ENCODE data around the gene CD1B.
"Not testable (repeated sequence)": the region's sequence is repeated elsewhere in the genome, so short reads cannot be mapped to it uniquely, and the experiment has no call there.

CD1B gene

DNA sequence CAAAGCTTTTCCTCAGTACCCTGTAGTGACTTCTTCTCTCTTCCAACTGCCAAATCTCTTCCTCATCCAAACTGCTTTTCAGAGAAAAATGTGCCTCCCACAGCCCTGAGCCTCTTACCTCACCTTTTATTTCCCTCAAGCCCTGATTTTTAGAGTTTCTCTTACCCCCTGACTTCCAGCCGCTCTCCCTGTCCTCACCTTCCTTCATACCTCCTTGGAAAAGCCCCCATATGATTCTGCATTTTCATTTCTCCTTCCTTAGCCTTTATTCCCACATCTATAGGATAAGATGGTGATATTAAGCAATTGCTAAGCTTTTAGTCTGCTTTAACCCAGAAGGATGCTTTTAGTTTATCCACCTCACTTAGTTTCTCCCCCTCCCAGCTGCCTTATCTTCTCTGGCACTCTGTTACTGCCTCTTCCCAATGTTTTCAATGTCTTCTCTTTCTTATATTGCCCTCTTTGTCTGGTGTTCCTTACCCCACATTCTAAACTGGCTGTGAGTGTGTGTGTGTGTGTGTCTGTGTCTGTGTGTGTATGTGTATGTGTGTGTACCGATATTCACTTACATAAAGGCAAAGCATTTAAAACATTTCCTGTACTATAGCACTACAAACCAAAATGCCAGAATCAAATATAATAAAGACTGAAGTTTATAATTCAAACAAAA is at the start of gene CD1B:
Gene CD1B (minus strand): TSS at position 51 of the 670 bp plus-strand sequence. CDS start 108 bp downstream, outside the sequence.
- DNase-seq = no peak

DNA sequence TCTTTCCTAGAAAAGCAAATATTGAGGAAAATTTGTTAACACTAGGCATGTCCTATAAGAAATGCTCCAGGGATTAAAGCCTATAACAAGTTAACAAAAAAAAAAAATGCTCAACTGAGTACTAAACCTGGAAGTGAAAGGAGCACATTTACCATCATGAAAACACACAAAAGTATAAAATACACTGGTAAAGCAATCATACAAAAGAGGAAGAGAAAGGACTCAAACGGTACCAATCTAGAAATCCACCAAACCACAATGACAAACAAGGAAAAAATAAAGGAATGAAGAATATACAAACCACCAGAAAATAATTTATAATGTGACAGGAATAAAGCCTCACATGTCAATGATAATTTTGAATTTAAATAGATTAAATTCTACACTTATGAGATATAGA is 43.5 kb upstream of the CD1B start:
- DNase-seq = no peak

DNA sequence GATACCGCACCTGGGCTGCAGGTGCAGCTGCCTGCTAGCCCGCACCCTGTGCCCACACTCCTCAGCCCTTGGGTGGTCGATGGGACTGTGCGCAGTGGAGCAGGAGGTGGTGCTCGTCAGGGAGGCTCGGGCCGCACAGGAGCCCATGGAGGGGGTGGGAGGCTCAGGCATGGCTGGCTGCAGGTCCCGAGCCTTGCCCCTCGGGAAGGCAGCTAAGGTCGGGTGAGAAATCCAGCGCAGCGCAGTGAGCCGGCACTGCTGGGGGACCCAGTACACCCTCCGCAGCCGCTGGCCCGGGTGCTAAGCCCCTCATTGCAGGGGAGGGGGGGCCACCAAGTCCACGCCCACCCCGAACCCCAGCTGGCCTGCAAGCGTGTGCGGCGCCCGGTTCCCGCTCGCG is 42.8 kb upstream of the CD1B start:
- not testable (repeated sequence) for DNase-seq

DNA sequence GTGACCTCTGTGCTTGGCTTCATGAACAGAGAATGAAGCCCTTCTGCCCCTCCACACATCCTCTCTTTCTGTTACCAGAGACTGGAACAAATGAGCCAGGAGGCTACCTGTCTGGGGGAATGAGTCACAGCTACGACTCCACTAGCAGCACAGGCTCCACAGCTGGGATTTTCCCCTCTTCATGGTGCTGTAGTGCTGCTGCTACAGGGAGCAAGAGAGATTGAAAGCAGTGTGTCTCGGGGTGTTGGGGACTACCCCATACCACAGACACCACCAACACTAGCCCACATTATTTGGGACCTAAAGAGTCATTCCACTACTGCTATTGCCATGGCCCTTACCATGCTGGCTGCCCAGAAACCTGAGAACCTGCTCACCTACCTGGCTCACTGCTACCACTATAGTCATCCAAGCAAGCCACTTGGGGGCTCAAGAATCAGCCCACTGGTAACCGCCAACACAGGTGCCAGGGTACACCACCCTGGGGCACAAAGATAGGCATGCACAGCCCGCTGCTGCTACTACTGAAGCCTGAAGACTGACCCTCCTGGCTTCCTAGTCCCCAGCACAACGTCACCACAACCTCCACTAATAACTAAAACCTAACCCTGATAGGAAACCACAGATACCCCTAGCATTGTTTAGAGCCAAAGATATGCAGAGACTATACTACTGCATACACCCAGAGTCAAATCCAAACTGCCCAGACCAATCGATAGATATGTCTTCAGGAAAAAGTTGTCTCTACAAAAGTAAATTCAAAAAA is 40.0 kb upstream of the CD1B start:
- DNase-seq = no peak

DNA sequence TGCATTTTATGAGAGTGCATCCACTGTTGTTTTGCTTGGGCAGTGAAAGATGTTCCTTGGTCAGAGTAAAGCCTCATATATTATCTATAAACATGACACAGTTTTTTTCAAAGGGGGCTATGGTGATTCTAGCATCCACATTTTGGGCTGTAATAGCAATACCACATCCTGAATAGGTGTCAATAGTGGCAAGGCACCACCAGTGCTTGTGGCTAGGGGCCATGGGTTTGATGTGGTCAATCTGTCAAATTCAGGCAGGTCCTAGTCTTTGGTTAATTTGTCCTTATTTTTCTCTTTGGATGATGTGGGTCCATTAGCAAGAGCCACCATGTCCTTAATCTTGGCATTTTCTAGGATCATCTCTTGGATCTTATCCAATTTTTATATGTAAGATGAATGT is 35.5 kb upstream of the CD1B start:
- no peak for DNase-seq

DNA sequence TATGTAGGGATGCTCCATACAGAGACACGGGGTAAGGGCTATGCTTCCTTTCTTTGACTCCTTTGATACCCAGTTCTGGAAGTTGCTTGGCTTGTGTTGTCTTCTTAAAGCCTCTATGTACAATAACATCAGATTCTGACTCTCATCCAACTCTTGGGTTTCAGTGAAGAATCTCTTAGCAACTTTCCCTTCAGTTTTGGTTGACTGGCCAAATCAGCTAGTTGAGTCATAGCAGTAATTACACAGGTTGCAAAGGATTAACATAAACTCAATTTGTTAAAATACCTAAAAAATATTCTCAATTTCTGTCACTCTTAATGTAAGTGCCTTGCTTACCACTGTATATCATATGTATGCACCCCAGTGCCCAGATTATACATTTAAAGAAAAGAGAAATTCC is 31.6 kb upstream of the CD1B start:
- no peak for DNase-seq

DNA sequence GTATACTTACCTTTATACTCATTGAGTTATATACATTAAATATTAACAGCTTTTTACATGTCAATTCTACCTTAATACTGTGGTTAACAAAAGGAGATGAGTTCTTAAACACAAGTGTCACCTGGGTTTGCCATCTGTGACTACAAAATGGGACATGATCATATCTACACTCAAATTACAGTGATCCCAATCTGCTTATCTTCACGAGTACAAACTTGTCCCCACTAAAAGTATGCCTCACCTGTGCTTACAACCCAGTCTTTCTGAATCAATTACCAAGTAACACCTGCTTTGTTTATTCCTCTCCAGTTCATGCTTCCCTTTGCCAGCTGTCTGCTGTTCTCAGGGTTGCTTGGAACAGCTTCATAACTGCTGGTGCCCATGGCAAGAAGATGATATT is 31.2 kb upstream of the CD1B start:
- DNase-seq = no peak

DNA sequence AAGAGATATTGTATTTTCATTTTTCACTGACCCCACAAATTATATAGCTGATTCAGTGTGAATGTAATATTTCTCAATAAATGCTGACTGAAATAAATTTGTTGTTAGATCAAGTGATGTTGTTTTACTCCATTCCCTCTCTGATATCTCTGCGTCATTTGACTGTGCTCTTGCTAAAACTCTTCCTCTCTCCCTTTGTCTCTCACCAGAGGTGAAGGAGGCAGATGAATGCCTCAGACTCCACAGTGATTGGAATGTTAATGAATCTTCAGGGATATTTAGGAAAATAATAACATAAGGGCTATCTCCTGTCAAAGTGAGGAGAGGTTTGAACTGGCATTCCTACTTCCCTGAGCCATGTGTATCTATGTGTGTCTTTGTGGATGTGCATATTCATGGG is 26.1 kb upstream of the CD1B start:
- no peak for DNase-seq

DNA sequence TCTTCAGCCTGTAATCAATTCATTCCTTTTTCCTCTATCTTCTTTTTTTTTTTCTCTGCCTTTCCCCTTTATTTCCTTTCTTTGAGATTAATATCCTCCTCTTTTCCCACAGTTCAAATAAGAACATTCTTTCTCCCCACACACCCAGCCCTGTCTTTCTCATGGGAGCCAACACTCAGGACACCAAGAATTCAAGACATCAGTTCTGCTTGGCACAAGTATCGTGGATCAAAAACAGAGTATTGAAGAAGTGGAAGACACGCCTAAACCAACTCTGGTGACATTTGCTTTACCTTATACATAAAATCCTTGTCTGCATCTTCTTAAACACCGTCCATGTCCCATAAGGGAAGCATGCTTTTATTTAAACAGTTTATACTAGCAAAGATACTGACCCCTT is 25.3 kb upstream of the CD1B start:
- no peak for DNase-seq

DNA sequence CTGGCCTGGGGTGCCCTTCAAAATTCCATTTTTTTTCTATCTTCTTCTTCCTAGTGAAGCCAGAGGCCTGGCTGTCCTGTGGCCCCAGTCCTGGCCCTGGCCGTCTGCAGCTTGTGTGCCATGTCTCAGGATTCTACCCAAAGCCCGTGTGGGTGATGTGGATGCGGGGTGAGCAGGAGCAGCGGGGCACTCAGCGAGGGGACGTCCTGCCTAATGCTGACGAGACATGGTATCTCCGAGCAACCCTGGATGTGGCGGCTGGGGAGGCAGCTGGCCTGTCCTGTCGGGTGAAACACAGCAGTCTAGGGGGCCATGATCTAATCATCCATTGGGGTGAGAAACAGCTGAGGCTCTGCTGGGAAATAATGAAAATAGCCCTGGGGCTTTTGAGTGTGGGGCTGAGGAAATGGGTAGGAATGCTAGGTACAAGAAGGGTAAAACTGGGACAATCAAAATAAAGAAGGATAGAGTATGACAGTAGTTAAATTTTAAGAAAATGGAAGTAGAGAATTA is 24.5 kb upstream of the CD1B start:
- DNase-seq = no peak

DNA sequence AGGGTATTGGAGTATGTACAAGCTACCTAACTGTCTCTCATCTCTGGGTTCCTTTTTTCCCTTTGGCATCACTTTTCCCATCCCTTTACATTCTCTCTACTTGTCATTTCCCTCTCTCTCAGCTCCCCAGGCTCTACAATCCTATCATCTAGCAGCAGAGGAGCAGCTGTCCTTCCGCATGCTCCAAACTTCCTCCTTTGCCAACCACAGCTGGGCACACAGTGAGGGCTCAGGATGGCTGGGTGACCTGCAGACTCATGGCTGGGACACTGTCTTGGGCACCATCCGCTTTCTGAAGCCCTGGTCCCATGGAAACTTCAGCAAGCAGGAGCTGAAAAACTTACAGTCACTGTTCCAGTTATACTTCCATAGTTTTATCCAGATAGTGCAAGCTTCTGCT is 22.9 kb upstream of the CD1B start:
- DNase-seq = no peak

DNA sequence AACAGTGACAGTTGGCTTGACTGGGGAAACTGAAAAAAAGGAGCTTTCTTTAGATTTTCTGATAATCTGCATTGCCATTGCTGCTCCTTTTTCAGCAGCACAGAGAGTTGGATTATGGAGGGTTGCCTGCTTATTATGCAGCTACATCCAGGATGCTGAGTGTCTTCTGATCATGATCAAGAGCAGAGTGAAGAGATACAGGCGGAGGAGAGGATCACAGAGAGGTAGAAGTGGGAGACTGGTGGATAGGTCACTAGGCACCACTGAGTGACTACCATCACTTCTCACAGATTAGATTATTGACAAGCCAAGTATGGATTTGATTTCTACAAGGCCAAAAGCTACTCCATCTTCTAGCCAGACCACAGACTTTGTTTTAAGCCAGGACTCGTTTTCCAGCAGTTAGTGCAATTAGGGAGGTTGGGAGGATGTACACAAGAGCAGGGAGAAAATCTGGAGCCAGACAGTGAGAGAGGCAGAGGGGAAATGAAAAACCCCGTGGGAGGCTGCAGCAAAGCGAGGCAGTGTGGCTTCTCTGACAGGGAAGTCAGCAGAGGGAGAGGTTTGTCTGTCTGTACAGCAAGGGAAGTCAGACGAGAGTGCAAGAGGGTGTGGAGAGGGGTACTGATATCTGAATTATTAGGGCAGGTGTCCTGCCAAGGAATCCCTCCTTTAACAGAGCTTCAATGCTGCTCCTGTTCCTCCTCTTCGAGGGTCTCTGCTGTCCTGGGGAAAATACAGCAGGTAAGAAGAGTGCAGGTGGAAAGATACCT is 22.2 kb upstream of the CD1B start, which contains the start of gene CD1E:
Gene CD1E (plus strand): TSS at position 592 of the 773 bp plus-strand sequence. CDS start 95 bp downstream, at position 687.
- no peak for DNase-seq

DNA sequence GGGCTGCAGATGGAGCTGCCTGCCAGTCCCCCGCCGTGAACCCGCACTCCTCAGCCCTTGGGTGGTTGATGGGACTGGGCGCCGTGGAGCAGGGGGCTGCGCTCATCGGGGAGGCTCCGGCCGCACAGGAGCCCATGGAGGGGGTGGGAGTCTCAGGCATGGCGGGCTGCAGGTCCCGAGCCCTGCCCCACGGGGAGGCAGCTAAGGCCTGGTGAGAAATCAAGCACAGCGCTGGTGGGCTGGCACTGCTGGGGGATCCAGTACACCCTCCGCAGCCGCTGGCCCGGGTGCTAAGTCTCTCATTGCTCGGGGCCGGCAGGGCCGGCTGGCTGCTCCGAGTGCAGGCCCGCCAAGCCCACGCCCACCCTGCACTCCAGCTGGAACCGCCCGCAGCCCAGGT is 17.6 kb upstream of the CD1B start:
- not testable (repeated sequence) for DNase-seq

DNA sequence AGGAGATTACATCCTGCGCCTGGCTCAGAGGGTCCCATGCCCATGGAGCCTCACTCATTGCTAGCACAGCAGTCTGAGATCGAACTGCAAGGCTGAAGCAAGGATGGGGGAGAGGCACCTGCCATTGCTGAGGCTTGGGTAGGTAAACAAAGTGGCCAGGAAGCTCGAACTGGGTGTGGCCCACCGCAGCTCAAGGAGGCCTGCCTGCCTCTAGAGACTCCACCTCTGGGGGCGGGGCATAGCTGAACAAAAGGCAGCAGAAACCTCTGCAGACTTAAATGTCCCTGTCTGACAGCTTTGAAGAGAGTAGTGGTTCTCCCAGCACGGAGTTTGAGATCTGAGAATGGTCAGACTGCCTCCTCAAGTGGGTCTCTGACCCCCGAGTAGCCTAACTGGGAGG is 5.1 kb upstream of the CD1B start:
- not testable (repeated sequence) for DNase-seq

DNA sequence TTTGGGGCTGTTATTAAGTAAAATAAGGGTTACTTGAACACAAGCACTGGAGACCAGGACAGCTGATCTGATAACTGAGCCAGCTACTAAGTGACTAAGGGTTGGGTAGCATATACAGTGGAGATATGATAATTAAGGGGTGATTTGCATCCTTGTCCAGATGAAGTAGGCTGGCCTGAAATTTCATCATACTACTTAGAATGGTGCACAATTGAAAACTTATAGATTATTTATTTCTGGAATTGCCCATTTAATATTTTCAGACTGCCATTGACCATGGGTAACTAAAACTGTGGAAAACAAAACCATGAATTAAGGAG is 3.8 kb upstream of the CD1B start:
- DNase-seq = no peak

DNA sequence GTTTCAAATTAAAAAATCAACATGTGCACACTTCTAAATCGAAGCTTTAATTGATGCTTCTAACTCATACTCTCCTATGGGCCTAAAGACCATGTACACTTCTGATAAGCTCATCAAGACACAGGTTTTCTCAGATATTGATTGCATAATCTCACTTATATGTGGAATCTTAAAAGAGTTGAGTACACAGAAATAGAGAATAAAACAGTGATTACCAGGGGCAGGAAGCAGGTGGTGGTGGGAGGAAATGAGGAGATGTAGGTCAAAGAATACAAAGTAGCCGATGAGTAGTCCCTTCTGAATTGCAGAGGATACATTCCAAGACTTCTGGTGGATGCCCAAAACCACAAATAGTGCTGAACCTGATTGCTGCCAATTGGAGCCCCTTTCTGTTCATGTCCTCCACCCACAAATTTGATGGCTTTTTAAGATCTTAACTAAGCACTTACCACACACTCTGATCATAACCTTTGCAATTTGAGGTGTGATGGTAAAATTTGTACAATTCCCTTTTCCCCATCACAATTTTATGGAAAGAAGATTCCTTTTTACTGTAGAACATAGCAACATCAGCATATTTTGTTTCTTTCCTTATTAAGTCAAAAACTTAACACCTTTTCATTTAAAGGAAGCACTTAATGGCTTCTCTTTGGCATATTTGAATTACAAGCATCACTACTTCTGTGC is 3.3 kb upstream of the CD1B start:
- DNase-seq = no peak

DNA sequence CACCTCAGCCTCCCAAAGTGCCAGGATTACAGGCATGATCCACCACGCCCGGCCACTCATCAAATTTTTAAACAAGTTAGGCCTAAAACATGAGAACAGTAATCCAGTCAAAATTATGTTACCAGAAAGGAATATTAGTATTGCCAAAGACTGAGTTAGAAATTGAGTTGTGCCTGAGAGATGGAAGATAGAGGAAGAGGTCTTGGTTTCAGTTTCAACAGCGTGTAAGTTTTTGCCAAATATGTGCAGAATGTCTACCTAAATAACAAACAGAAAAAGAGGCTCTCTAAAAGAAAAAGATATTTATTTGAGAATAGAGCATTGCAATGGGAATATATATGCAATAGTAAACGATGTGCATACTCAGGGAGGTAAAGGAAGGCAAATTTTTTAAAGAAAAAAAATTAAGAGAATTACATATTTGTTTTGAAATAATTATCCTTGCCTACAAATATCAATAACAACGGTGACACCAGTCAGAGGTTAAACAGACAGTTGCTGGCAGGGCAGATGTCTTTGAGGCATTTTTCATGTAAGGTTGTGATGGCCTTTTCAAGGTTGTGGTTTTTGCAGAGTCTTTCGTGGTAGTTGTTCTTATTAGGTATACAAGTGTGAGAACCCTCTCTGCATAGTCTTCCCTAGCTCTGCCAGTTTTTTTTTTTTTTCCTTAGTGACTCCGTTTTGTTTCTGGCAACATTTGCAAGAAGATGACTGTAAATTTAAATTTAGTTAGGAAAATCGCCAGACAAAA is 2.2 kb upstream of the CD1B start:
- no peak for DNase-seq

DNA sequence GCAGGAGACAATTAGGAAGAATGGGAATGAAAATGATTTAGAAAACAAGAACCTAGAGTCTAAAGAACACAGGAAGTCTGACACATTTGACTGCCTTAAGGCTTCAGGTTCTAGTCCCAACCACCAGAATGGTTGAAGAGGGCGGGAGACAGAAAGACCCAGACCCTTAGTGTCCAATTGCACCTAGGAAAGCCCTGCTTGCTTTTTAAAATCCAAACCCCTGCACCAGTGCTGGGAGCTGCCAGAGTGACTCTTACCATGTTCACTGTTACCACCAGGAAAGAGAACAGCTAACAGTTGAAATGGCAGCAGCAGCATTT is 265 bp downstream of the CD1B start:
- no peak for DNase-seq

DNA sequence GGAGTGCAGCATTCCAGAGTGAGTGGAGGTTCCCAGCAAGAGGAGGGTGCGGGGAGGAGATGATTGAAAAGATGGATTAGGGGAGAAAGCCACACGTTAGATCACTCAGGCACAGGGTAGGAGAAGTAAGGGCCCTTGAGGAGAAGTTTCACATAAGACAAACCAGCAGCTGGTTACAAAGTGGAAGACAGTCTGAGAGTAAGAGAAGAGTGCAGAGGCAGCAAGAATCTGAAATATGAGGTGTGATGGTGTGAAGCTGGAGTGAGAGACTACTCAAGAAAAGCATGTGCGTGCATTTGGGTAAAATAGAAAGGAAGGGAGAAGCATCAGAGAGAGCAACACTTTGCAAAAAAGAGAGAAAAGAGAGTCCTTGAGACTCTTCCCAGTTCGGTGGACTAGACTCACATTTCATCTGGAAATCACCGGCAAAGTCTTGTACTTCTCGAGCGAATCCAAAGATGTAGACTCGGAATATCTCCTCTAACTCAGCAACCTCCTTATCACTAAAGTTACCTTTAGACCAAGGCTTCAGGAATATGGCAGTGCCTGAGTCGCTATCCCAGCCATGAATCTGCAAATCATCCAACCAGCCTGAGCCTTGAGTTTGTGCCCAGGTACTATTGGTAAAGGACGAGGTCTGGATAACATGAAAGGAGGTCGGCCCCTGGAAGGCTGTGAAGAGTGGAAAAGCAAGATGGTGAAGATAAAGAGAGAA is 783 bp downstream of the CD1B start:
- no peak for DNase-seq

DNA sequence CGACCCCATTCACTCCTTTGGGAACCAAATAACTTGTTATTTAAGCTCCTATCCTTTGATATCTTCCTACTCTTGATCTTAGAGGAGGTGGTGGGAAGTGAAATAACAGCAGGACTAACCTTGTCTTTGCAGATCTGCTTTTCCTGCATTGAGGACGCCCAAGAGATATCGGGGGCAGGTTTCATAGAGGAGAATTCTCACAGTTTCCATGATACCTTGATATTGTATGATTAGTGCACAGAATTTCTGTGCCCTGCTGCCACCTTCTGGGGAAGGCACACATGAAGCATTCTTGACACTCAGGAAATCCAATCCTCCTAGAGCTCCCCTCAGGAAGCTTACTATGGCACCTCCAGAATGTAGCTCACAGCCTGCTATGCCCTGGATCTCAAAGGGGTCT is 1.6 kb downstream of the CD1B start:
- no peak for DNase-seq

DNA sequence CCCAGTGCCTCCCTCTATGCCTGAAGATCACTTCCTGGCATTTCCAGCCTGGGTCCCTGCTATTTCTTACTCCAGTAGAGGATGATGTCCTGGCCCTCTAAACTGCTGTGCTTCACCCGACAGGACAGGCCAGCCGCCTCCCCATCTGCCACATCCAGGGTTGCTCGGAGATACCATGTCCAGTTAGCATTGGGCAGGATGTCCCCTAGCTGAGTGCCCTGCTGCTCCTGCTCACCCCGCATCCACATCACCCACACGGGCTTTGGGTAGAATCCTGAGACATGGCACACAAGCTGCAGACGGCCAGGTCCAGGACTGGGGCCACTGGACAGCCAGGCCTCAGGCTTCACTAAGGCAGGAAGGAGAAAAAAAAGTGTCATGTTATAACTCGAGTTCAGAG is 2.0 kb downstream of the CD1B start:
- no peak for DNase-seq

DNA sequence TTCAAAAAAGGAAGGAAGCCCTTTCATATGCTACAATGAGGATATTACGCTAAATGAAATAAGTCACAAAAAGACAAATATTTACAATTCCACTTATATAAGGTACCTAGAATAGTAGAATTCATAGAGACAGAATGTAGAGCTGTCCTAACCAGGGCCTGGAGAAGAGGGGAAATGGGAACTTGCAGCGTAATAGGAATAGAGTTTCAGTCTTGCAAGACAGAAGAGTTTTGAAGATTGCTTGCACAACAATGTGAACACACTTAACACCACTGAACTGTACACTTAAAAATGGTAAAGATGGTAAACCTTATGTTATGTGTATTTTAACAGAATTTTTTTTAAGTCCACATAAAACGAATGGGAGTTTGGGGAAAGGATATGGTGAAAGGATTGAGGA is 2.9 kb downstream of the CD1B start:
- no peak for DNase-seq

Measured in NCI-H187 treated with DMSO at 0.1 percent for 48 hours (cell line).